ENCODE data around the gene WDR17.

DNA sequence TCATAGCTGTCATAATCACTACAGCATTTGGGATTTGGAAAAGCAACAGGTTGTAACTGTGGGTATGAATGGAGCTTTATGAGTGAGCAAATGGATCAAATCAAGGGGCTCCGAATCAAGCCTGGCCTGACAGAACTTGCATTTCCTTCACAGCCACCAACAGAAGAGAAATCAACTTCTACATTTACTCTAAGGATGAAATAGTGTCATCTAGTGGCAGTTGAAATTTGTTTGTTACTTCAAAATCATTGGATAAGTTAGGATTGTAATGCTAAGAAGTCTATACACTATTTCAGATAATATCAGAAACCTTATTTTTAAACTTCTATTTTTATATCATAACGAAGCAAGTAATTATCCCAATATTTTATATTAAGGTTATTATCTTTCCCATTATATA lies 10.7 kb upstream of the WDR17 start:
- TF ChIP-seq SUZ12 (IDR thresholded peaks at IDR 0.05; ENCODE audit: extremely low read depth, insufficient read depth, insufficient read length) (no peak), YY1 (IDR thresholded peaks at IDR 0.05; ENCODE audit: insufficient read depth, insufficient read length) (no peak), ZNF274 (IDR thresholded peaks at IDR 0.05; ENCODE audit: low read depth, low read length) (no peak)
